PC-9 (cell line): ENCODE measurements around the gene CCDC43. TPM values are rescaled to one million over a fixed set of nuclear protein-coding genes. Genes with fewer than 3 reads are reported as not detected.
"Not testable (repeated sequence)": the region's sequence is repeated elsewhere in the genome, so short reads cannot be mapped to it uniquely, and the experiment has no call there.

ENCODE experiments used
- BruUV-seq: library from RNA; stranded (reverse); fragments of 400-500 nt; replicated peaks from 2 replicates; lab custom pipeline; 2021; lab: Mats Ljungman, UMichigan
- CTCF ChIA-PET: fragments of 300-600 bp; sonication (Branson Sonifier 250); formaldehyde crosslinking; loops from one replicate; lab custom pipeline; 2022; ENCODE audit warnings: antibody characterized with exemption; lab: Charles Lee
- POLR2A ChIA-PET: fragments of 300-600 bp; sonication (Branson Sonifier 250); formaldehyde crosslinking; loops from one replicate; lab custom pipeline; 2022; ENCODE audit warnings: antibody characterized with exemption; ENCODE audit not compliant: unreplicated experiment; lab: Charles Lee
- DNase-seq, 2 experiments: peaks; one replicate each; pipeline versions ENCODE4 v3.0.0 to v3.0.0-alpha.2; 2015 to 2022; ENCODE audit warnings: mixed read lengths in 1 of 2
- H2AFZ ChIP-seq: fragments of 200-600 bp; sonication (generic); 2 replicates; pipeline ENCODE4 v1.8.1; 2017; ENCODE audit warnings: antibody characterized with exemption
- H3F3A ChIP-seq: fragments of 200-600 bp; sonication (generic); 2 replicates; pipeline ENCODE4 v1.8.1; 2017; ENCODE audit warnings: antibody characterized with exemption, mild to moderate bottlenecking, low read depth; ENCODE audit not compliant: insufficient read depth
- H3K27ac ChIP-seq: fragments of 200-600 bp; sonication (generic); 2 replicates; pipeline ENCODE4 v1.6.1; 2016; ENCODE audit warnings: mixed run types
- H3K27me3 ChIP-seq: fragments of 200-600 bp; sonication (generic); 2 replicates; pipeline ENCODE4 v1.6.1; 2016; ENCODE audit warnings: low read depth, mixed run types; ENCODE audit not compliant: insufficient read depth
- H3K36me3 ChIP-seq: fragments of 200-600 bp; sonication (generic); 2 replicates; pipeline ENCODE4 v1.6.1; 2016; ENCODE audit warnings: low read depth, mixed run types
- H3K4me1 ChIP-seq: fragments of 200-600 bp; sonication (generic); replicated peaks from 2 replicates; pipeline ENCODE4 v1.6.1; 2016; ENCODE audit warnings: mixed run types; ENCODE audit not compliant: insufficient read depth
- H3K4me2 ChIP-seq: fragments of 200-600 bp; sonication (generic); 2 replicates; pipeline ENCODE4 v1.6.1; 2017; ENCODE audit warnings: mixed run types
- H3K4me3 ChIP-seq: fragments of 200-600 bp; sonication (generic); 2 replicates; pipeline ENCODE4 v1.6.1; 2016; ENCODE audit warnings: mixed run types
- H3K79me2 ChIP-seq: fragments of 200-600 bp; sonication (generic); 2 replicates; pipeline ENCODE4 v1.6.1; 2017; ENCODE audit warnings: low read depth, mixed run types
- H3K9me2 ChIP-seq: fragments of 200-600 bp; sonication (generic); 2 replicates; pipeline ENCODE4 v1.8.1; 2017; ENCODE audit warnings: mild to moderate bottlenecking; ENCODE audit not compliant: insufficient read depth
- H3K9me3 ChIP-seq: fragments of 200-600 bp; sonication (generic); 2 replicates; pipeline ENCODE4 v1.8.1; 2016; ENCODE audit warnings: low read depth; ENCODE audit not compliant: insufficient read depth
- H4K20me1 ChIP-seq: fragments of 200-600 bp; sonication (generic); 2 replicates; pipeline ENCODE4 v1.8.1; 2017; ENCODE audit not compliant: insufficient read depth
- CTCF ChIP-seq: fragments of 200-600 bp; sonication (generic); conservative IDR thresholded peaks from 2 replicates; pipeline ENCODE4 v1.6.1; 2017; ENCODE audit warnings: mixed run types, antibody characterized with exemption, mild to moderate bottlenecking, moderate library complexity
- EZH2 ChIP-seq: fragments of 200-600 bp; sonication (generic); IDR thresholded peaks from 2 replicates; pipeline ENCODE4 v1.8.0; 2017; ENCODE audit warnings: antibody characterized with exemption, low read depth
- intact Hi-C: fragments of 100-400 bp; cut with micrococcal nuclease; formaldehyde crosslinking; loops from one replicate; pipeline ENCODE4 v1.10.0; 2022; ENCODE audit not compliant: unreplicated experiment
- total RNA-seq: library from RNA; stranded (reverse); gene quantifications from 2 replicates; pipeline ENCODE4 v1.2.3, GENCODE V29; 2021

The CCDC43 gene
- total RNA-seq, 1 experiment from 2014 or later: 19.9 TPM

- peaks cover 3% of the 10 kb centered on the region; the same call in 1 of the 2 replicates for H3F3A ChIP-seq
- H3K27me3 ChIP-seq: no peaks in the 10 kb centered on the region
- peaks cover 22% of the 10 kb centered on the region for H3K79me2 ChIP-seq
- TF ChIP-seq CTCF: no peak
- TF ChIP-seq EZH2: no peak
- H2AFZ ChIP-seq: peak overlapping the region; percentile 92
- peak overlapping the region; percentile 81 for H3K4me3 ChIP-seq
- no peaks in the 10 kb centered on the region for H3K9me3 ChIP-seq
- ChIA-PET CTCF (no interaction called here), POLR2A (no interaction called here)
- BruUV-seq: TSS peak; percentile 99
- H3K9me2 ChIP-seq: no peaks in the 10 kb centered on the region
- intact Hi-C loops: no loop called here
- peak overlapping the region; percentile 69 for H3K27ac ChIP-seq
- peaks cover 11% of the 10 kb centered on the region for H3K4me1 ChIP-seq
- H3K4me2 ChIP-seq: peak overlapping the region; percentile 87
- peak in 1 of 2 experiments; percentile 35 for DNase-seq
- H3K36me3 ChIP-seq: no peaks in the 10 kb centered on the region
- no peaks in the 10 kb centered on the region for H4K20me1 ChIP-seq
These were observed 18.3 kb upstream of the CCDC43 start for GRCh38 chr17:44707755-44708400.

GRCh38 chr17:44700288-44700687 lies 10.7 kb upstream of the CCDC43 start:
- BruUV-seq, H3K36me3 ChIP-seq, CTCF ChIA-PET, H4K20me1 ChIP-seq, POLR2A ChIA-PET, H3K9me2 ChIP-seq, H3K79me2 ChIP-seq, DNase-seq, H3K27ac ChIP-seq, H3K4me2 ChIP-seq, H2AFZ ChIP-seq, H3K4me1 ChIP-seq, H3K9me3 ChIP-seq, H3F3A ChIP-seq, H3K4me3 ChIP-seq, H3K27me3 ChIP-seq, intact Hi-C loops: not testable (repeated sequence)

GRCh38 chr17:44693609-44694008 lies 4.0 kb upstream of the CCDC43 start:
- H3K27me3 ChIP-seq: no peaks in the 10 kb centered on the region
- H3K9me2 ChIP-seq: no peaks in the 10 kb centered on the region
- no peaks in the 10 kb centered on the region for H4K20me1 ChIP-seq
- no peak overlapping the region for H3K4me2 ChIP-seq
- CTCF ChIA-PET: no interaction called here
- intact Hi-C loops: no loop called here
- H3K27ac ChIP-seq: no peak overlapping the region
- TF ChIP-seq CTCF: no peak
- no peak for TF ChIP-seq EZH2
- peaks cover 15% of the 10 kb centered on the region for H3K79me2 ChIP-seq
- BruUV-seq: no TSS peak
- no peaks in the 10 kb centered on the region for H3K36me3 ChIP-seq
- peaks cover 17% of the 10 kb centered on the region; the same call in 1 of the 2 replicates for H3F3A ChIP-seq
- no peaks in the 10 kb centered on the region for H3K9me3 ChIP-seq
- no peak for DNase-seq
- POLR2A ChIA-PET: no interaction called here
- H2AFZ ChIP-seq: no peak overlapping the region
- H3K4me1 ChIP-seq: peaks cover 9% of the 10 kb centered on the region
- H3K4me3 ChIP-seq: no peak overlapping the region

GRCh38 chr17:44690746-44691306 lies 1.2 kb upstream of the CCDC43 start:
- Histone ChIP-seq H3K4me3 (peak overlapping the region; percentile 100; the same call in 1 of the 2 replicates), H3K79me2 (peaks cover 39% of the 10 kb centered on the region), H3K4me1 (peaks cover 14% of the 10 kb centered on the region), H3K4me2 (peak overlapping the region; percentile 85), H3F3A (peaks cover 17% of the 10 kb centered on the region; the same call in 1 of the 2 replicates)
- POLR2A ChIA-PET: interaction anchor here (0.6 kb wide), 1 partner anchor 663 kb away, joined by 20 read pairs; no protein-coding TSS in a partner anchor
- H3K9me2 ChIP-seq, H2AFZ ChIP-seq, intact Hi-C loops, BruUV-seq, H3K36me3 ChIP-seq, H3K27ac ChIP-seq, H3K9me3 ChIP-seq, H4K20me1 ChIP-seq, H3K27me3 ChIP-seq: not testable (repeated sequence)
- CTCF ChIA-PET: interaction anchor here (0.7 kb wide), 1 partner anchor 71 kb away, joined by 9 read pairs; no protein-coding TSS in a partner anchor
- peak in 1 of 2 experiments; percentile 58 for DNase-seq
